ENCODE measurements around the gene PAM. TPM values are rescaled to one million over a fixed set of nuclear protein-coding genes. Genes with fewer than 3 reads are reported as not detected.

PAM gene
- total and polyA plus RNA-seq, 2 donors (not counting 3 experiments of a cell fraction or from before 2014, with no cell fraction given) = 118 to 176 TPM

DNA sequence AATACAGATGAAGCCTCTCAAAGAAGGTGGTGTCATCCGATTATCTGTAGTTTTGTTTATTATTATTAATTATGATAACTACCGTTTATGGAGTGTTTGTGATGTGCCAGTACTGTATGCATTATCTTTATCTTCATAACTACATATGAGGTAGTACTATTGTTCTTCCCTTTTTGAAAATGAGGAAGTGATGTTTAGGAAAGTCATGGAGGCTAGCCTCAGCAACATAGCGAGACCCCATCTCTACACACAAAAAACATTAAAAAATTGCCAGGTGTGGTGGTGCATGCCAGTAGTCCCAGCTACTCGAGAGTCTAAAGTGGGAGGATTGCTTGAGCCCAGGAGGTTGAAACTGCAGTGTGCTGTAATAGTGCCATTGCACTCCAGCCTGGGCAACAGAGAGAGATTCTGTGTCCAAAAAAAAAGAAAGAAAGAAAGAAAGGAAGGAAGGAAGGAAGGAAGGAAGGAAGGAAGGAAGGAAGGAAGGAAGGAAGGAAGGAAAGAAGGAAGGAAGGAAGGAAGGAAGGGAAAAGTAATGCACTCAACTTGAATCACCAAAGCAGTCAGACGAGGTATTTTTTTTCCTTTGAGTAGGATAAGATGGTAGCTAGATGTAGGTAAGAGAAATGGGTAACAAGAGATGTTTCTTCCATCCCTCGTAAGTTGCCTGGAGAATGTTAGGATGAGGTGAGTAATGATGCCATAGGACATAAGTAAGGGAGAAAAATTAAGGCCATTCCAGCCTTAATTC is 47.8 kb downstream of the PAM start:
- Histone ChIP-seq H3K79me2 (ENCODE audit: control insufficient read depth, insufficient read depth, low read length) (no peaks in the 10 kb centered on the region), H3K4me3 (replicated peaks in 1 of 3; ENCODE audit: insufficient read depth in 1 of 3, low read depth in 1 of 3, low read length in 3 of 3) (no peak overlapping the region), H3K36me3 (ENCODE audit: control insufficient read depth in 2 of 2, extremely low read depth in 1 of 2, insufficient read depth in 2 of 2, low read length in 2 of 2) (no peaks in the 10 kb centered on the region), H3K9me3 (replicated peaks; ENCODE audit: control insufficient read depth, insufficient read depth, low read length) (no peaks in the 10 kb centered on the region), H4K20me1 (replicated peaks; ENCODE audit: control insufficient read depth, extremely low read depth, insufficient read depth, low read length) (no peaks in the 10 kb centered on the region), H3K4me2 (ENCODE audit: insufficient read depth, low read length) (no peak overlapping the region), H3K4me1 (ENCODE audit: control insufficient read depth, extremely low read depth, insufficient read depth, low read length) (peaks cover 4% of the 10 kb centered on the region), H3K9me1 (replicated peaks; ENCODE audit: control insufficient read depth, extremely low read depth, insufficient read depth, low read length) (peaks cover 2% of the 10 kb centered on the region), H3K27me3 (ENCODE audit: control insufficient read depth in 2 of 2, insufficient read depth in 2 of 2, low read length in 2 of 2) (no peaks in the 10 kb centered on the region), H2AFZ (ENCODE audit: low read depth, low read length) (no peak overlapping the region), H3K9ac (replicated peaks; ENCODE audit: extremely low read depth, insufficient read depth, low read length) (no peak overlapping the region), H3K27ac (ENCODE audit: insufficient read depth, low read depth, low read length) (no peak overlapping the region)
- ChIA-PET POLR2A (no interaction called here), CTCF (interaction anchor here (1.6 kb wide), 1 partner anchor 23 kb away, joined by 4 read pairs; no protein-coding TSS in a partner anchor)
- no peak for DNase-seq (ENCODE audit: low read depth, low spot score)
- FAIRE-seq = no peak
- BruUV-seq (replicated peaks) = no TSS peak
- TF ChIP-seq EZH2 (IDR thresholded peaks at IDR 0.05; ENCODE audit: borderline replicate concordance, low read depth, low read length, severe bottlenecking) (no peak), FOS (IDR thresholded peaks at IDR 0.05; ENCODE audit: borderline replicate concordance, insufficient read depth, low read length) (no peak), MYC (IDR thresholded peaks at IDR 0.05; ENCODE audit: low read depth, low read length) (no peak), POLR2A (IDR thresholded peaks at IDR 0.05; ENCODE audit: low read depth, low read length) (no peak), GATA2 (IDR thresholded peaks at IDR 0.05; ENCODE audit: insufficient read depth, insufficient read length, low read depth, low read length) (no peak), POLR2AphosphoS5 (IDR thresholded peaks at IDR 0.05; ENCODE audit: insufficient read depth, low read depth, low read length) (no peak), JUN (IDR thresholded peaks at IDR 0.05; ENCODE audit: borderline replicate concordance, insufficient read depth, insufficient read length, low read depth) (no peak)
- TF ChIP-seq, protein P1, sequence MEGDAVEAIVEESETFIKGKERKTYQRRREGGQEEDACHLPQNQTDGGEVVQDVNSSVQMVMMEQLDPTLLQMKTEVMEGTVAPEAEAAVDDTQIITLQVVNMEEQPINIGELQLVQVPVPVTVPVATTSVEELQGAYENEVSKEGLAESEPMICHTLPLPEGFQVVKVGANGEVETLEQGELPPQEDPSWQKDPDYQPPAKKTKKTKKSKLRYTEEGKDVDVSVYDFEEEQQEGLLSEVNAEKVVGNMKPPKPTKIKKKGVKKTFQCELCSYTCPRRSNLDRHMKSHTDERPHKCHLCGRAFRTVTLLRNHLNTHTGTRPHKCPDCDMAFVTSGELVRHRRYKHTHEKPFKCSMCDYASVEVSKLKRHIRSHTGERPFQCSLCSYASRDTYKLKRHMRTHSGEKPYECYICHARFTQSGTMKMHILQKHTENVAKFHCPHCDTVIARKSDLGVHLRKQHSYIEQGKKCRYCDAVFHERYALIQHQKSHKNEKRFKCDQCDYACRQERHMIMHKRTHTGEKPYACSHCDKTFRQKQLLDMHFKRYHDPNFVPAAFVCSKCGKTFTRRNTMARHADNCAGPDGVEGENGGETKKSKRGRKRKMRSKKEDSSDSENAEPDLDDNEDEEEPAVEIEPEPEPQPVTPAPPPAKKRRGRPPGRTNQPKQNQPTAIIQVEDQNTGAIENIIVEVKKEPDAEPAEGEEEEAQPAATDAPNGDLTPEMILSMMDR (IDR thresholded peaks at IDR 0.05; ENCODE audit: extremely low read depth in 1 of 2, insufficient read depth in 1 of 2, low read depth in 1 of 2, low read length in 2 of 2) = no peak
- TF ChIP-seq, protein P2, sequence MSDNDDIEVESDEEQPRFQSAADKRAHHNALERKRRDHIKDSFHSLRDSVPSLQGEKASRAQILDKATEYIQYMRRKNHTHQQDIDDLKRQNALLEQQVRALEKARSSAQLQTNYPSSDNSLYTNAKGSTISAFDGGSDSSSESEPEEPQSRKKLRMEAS (IDR thresholded peaks at IDR 0.05; ENCODE audit: insufficient read depth, insufficient read length) = no peak
- intact Hi-C loops (cut with micrococcal nuclease) (no loop called here), dilution Hi-C loops (cut with MboI; ENCODE audit: extremely low pct_ligation_motif_present, low sequenced_read_pairs) (no loop called here)
